Islet of Langerhans (tissue), 1 donor: ENCODE results near the gene NXN.
"Not testable (repeated sequence)": the region's sequence is repeated elsewhere in the genome, so short reads cannot be mapped to it uniquely, and the experiment has no call there.

Experiments used
- FAIRE-seq: peaks from one replicate; lab custom pipeline; 2011; peaks lifted over from hg19 to GRCh38; lab: Jason Lieb, UNC

NXN gene

GRCh38 chr17:1006054-1006453 is 26.5 kb upstream of the NXN start:
- no peak for FAIRE-seq

GRCh38 chr17:1005361-1005946 is 25.9 kb upstream of the NXN start:
- FAIRE-seq = no peak

GRCh38 chr17:1004769-1005295 is 25.3 kb upstream of the NXN start:
- no peak for FAIRE-seq

- FAIRE-seq = no peak
These were observed 24.6 kb upstream of the NXN start for GRCh38 chr17:1003972-1004768.

- no peak for FAIRE-seq
These were observed 24.0 kb upstream of the NXN start for GRCh38 chr17:1003633-1003971.

- peak; percentile 88 for FAIRE-seq
These were observed 23.4 kb upstream of the NXN start for GRCh38 chr17:1002771-1003555.

- FAIRE-seq = no peak
These were observed 22.8 kb upstream of the NXN start for GRCh38 chr17:1002412-1002753.

GRCh38 chr17:1001640-1002411 is 22.2 kb upstream of the NXN start:
- FAIRE-seq = no peak

- FAIRE-seq = no peak
These were observed 21.3 kb upstream of the NXN start for GRCh38 chr17:1000597-1001461.

GRCh38 chr17:998111-998510 is 18.5 kb upstream of the NXN start:
- no peak for FAIRE-seq

- no peak for FAIRE-seq
These were observed 17.2 kb upstream of the NXN start, which contains the start of gene TIMM22 for GRCh38 chr17:996554-997344. Gene TIMM22, plus strand, starts transcription at chr17:997129. Its CDS starts 14 bp downstream, at chr17:997143.

- not testable (repeated sequence) for FAIRE-seq
These were observed 15.7 kb upstream of the NXN start for GRCh38 chr17:995324-995723.

- no peak for FAIRE-seq
These were observed 13.4 kb upstream of the NXN start for GRCh38 chr17:992933-993332.

- no peak for FAIRE-seq
These were observed 9.0 kb upstream of the NXN start for GRCh38 chr17:988561-988960.

GRCh38 chr17:987931-988330 is 8.4 kb upstream of the NXN start:
- no peak for FAIRE-seq

- FAIRE-seq = no peak
These were observed 6.8 kb upstream of the NXN start for GRCh38 chr17:986322-986929.

GRCh38 chr17:983921-984320 is 4.3 kb upstream of the NXN start:
- no peak for FAIRE-seq

GRCh38 chr17:981292-981658 is 1.7 kb upstream of the NXN start:
- FAIRE-seq = no peak

- FAIRE-seq = peak; percentile 95
These were observed 1.1 kb upstream of the NXN start for GRCh38 chr17:980406-981291.
